ENCODE measurements around the gene SMYD3. TPM values are rescaled to one million over a fixed set of nuclear protein-coding genes. Genes with fewer than 3 reads are reported as not detected.
"Not testable (repeated sequence)": the region's sequence is repeated elsewhere in the genome, so short reads cannot be mapped to it uniquely, and the experiment has no call there.

SMYD3 gene
- polyA plus RNA-seq, 1 donor, result 7.1 TPM

- no peak for DNase-seq
These were observed 155.4 kb downstream of the SMYD3 start for GRCh38 chr1:246351721-246352120.

DNA sequence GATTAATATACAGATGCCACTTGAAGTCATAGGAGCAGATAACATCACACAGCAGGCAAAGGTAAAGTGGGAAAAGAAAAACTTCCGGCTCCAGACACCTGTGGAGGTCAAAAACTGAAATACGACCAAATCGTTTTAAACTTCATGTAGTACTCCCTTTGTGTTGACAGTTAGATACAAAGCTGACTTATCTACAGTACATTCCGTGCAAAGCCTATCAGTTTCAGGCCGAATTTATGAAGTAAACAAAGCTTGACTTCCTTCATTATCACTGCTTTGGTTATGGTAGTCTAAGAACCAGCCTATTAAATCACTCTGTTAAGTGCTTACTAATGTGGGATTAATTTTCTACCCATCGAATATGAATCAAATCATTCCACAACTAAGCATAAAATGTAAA lies 156.3 kb downstream of the SMYD3 start:
- DNase-seq, result no peak

DNA sequence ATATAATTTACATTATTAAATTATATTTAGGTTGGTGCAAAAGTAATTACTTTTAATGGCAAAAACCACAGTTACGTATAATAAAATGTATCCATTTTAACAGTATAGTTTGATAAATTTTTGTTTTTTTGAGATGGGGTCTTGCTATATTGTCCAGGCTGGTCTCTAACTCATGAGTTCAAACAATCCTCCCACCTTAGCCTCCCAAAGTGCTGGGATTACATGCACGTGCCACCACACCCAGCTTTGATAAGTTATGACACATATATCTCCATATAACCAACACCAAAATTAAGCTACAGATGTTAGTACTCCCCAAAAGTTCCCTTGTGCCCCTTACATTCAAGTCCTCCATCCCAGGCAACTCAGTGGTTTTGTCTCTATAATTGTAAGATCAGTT lies 163.1 kb downstream of the SMYD3 start:
- DNase-seq, result no peak

DNA sequence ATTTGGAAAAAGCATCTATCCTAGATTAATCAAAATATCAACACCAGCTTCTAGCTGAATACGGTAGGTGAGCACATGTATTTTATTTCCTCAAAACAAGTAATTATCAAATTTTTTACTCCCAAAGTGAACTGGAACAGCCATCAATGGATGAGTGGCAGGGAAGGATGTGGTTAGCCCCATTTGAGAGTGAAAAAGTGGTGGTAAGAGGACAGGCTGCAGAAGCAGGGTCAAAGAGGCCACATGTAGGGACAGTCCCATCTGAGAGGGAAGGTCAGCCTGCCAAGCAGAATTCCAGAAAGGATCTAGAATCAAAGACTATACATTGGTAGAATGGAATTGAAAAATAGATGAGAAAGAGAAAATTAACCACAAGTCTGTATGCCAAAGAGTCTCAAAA lies 163.8 kb downstream of the SMYD3 start:
- DNase-seq, result no peak

DNA sequence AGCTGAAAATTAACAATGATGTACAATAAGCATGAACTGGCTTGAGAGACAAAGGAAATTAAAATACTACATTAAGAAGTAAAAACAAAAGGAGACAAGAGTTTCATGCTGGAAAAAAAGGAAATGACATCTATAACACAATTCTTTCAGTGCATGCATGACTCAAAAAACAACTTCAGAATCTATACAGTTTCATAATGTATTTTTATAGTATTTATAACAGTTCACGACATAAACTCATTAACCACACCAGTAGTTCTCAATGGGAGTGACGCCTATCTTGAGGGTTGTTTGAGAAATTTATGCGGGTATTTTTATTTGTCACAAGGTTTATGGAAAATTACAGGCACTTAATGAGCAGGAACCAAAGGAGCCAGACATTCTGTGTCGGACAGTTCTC lies 168.5 kb downstream of the SMYD3 start:
- no peak for DNase-seq

DNA sequence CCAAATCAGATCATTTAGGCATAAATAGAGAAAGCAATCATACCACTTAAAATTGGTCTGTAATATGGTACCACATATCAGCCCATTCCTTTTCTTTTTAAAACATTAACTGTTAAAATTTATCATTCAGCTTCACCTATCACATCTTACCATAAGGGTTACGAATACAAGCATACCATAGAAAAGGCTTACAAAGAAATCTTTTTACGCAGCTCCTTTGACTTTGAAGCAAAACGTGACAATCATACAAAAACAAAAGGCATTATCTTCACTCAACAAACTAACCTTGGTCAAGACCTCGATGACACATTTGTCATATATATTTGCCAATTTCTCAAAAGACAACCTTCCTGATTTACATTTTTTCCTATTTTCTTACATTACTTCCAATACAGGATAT lies 169.0 kb downstream of the SMYD3 start:
- no peak for DNase-seq

- DNase-seq, result no peak
These were observed 171.9 kb downstream of the SMYD3 start for GRCh38 chr1:246335151-246335550.

DNA sequence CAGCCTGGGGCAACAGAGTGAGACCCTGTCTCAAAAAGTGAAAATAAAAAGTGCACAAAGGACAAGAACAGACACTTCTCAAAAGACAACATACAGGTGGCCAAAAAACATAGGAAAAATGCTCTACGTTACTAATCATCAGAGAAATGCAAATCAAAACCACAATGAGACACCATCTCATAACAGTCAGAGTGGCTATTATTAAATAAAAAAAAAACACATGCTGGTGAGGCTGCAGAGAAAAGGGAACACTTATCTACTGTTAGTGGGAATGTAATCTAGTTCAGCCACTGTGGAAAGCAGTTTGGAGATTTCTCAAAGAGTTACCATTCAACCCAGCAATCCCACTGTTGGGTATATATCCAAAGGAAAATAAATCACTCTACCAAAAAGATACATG lies 173.2 kb downstream of the SMYD3 start:
- DNase-seq, result no peak

GRCh38 chr1:246332078-246332477 lies 175.0 kb downstream of the SMYD3 start:
- DNase-seq, result no peak

- no peak for DNase-seq
These were observed 177.2 kb downstream of the SMYD3 start for GRCh38 chr1:246329900-246330299.

DNA sequence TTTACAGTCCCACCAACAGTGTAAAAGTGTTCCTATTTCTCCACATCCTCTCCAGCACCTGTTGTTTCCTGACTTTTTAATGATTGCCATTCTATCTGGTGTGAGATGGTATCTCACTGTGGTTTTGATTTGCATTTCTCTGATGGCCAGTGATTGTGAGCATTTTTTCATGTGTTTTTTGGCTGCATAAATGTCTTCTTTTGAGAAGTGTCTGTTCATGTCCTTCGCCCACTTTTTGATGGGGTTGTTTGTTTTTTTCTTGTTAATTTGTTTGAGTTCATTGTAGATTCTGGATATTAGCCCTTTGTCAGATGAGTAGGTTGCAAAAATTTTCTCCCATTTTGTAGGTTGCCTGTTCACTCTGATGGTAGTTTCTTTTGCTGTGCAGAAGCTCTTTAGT lies 177.8 kb downstream of the SMYD3 start:
- DNase-seq, result not testable (repeated sequence)

GRCh38 chr1:246324711-246325110 lies 182.4 kb downstream of the SMYD3 start:
- no peak for DNase-seq

- not testable (repeated sequence) for DNase-seq
These were observed 183.0 kb downstream of the SMYD3 start for GRCh38 chr1:246324033-246324432.

- DNase-seq, result no peak
These were observed 186.8 kb downstream of the SMYD3 start for GRCh38 chr1:246320286-246320685.

DNA sequence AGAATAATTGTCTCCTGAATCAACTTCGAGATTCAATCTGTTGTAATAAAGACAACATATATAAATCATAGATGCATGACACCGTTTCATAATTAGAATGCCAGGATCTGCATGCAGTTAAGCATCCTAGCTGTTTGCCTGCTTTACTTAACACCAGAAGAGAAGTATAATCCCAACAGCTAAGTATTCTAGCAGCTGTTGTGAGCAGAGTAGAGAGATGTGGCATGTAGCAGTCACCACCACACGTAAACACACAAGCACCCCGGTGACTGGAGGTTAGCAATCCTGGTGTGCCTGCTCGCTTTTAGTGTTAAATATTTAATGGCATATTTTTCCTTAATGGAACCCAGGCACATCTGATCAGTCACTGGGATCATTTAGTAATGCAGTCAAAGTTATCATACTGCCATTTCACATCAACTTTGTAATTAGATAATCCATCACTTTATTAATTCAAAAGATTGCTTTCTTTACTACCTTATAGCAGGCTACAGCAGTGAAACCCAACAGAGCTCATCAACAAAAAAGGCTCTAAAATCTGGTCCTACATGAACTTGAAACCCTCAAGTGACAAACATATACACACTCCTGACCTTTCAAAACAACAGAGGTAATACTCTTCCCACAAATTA lies 187.9 kb downstream of the SMYD3 start:
- no peak for DNase-seq

- DNase-seq, result no peak
These were observed 188.5 kb downstream of the SMYD3 start for GRCh38 chr1:246318622-246319021.

- DNase-seq, result no peak
These were observed 189.1 kb downstream of the SMYD3 start for GRCh38 chr1:246318036-246318359.

- DNase-seq, result no peak
These were observed 189.6 kb downstream of the SMYD3 start for GRCh38 chr1:246317332-246318035.

GRCh38 chr1:246311461-246311860 lies 195.6 kb downstream of the SMYD3 start:
- no peak for DNase-seq

- no peak for DNase-seq
These were observed 197.7 kb downstream of the SMYD3 start for GRCh38 chr1:246309247-246309884.

DNA sequence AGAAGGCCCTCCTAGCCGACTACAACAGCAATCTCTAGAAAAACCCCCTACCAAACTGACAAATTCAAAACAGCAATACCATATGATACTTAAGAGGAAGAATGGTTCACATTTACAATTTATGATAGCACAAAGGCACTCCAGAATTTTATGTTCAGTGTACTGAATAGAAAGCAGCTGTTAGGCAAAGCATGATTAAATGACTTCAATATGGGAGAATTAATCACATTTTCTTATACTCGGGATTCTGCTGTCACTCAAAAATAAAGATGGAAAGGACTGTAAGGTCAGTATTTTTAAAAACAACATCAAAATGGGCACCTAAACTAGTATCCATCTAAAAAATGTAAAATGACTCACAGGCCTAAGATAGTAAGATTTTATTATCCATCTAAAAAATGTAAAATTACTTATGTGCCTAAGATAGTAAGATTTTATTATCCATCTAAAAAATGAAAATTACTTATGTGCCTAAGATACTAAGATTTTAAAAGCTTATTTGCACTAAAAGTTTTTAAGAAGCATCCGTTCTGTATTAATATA lies 198.5 kb downstream of the SMYD3 start:
- no peak for DNase-seq

DNA sequence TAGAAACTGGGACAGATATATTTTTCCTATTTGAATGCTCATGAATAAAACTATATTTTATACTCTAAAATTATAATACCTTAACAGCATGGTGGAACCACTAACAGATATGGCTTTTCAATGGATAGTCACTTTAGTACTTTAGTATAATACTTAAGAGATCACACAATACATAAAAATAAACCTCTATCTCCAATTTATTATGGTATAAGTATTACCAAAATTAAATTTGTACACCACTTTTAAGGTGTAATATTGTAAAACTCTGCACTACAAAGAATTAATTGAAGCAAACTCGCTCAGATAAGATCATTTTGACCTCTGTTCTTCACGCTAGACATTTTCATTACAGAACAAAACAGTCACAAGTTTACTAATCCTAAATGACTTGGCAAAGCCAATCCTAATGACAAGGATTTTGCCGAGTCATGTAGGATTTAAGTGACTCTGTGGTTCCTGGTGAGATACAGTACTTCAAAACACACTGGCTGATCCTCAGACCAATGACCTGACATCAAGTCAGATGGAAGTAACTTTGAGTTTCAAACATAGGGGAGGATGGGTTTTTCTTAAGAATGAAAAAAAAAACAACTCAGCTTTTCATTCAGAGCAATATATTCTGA lies 200.6 kb downstream of the SMYD3 start:
- no peak for DNase-seq

GRCh38 chr1:246304484-246305259 lies 202.4 kb downstream of the SMYD3 start:
- no peak for DNase-seq

Data from hindlimb muscle (tissue), 1 donor.